ENCODE data around the gene KIF17.

Gene KIF17

DNA sequence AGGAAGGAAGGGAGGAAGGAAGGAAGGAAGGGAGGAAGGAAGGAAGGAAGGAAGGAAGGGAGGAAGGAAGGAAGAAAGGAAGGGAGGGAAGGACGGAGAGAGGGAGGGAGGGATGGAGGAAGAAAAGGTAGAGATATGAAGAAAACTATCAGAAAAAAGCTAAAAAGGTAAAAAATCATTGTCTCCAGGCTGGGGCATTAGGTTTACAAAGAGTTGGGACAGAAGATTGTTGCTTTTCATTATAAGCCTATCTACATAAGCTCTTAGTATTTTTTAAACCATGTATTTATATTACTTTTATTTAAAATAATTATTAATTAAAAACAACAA lies 91.7 kb downstream of the KIF17 start:
- DNase-seq (ENCODE audit: low read depth in 2 of 2) = no peak

DNA sequence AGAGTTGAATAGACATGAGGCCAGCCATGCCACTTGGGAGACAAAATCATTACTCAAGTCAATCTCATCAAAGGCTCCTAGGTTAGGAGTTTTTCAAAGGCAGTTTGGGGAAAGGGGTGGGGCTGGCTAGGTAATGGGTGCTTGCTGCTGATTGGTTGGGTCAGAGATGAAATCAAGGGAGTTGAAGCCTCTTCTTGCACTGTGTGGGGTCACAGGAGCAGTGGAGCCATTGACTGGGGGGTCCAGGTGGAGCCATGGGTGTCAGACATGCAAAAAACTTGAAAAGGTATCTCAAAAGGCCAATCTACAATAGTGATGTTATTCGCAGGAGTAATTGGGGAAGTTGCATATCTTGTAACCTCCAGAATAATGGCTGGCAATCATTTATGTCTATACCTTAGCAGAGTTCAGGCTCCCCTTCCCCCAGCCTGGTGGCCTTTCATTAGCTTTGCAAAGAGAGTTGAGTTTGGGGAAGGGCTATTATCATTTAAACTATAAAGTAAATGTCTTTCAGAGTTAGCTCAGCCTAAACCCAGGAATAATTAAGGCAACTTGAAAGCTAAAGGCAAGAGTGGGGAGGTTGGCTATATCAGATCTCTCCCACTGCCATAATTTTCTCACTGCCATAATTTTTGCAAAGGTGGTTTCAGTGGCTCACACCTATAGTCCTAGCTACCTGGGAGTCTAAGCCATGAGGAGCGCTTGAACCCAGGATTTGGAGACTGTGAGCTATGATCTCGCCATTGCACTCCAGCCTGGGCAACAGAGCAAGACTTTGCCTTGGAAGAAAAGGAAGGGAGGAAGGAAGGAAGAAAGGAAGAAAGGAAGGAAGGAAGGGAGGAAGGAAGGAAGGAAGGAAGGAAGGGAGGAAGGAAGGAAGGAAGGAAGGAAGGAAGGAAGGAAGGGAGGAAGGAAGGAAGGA lies 92.4 kb downstream of the KIF17 start:
- no peak for DNase-seq (ENCODE audit: low read depth in 2 of 2)

DNA sequence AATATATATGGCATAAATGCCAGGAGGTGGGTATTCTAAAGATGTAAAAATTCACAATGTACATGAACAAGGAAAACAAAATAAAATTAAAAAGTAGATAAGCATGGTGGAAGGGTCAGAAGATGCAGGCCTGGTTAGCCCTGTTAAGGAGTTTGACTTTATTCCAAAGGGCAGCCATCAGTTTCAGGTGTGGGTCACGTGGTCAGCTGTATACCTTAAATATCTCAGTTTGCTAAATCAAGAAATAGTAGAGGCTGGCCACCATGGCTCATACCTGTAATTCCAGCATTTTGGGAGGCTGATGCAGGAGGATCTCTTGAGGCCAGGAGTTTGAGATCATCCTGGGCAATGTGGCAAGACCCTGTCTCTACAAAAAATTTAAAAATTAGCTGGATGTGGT lies 93.1 kb downstream of the KIF17 start:
- DNase-seq (ENCODE audit: low read depth in 2 of 2) = no peak

GRCh38 chr1:20621012-20621411 lies 96.8 kb downstream of the KIF17 start:
- no peak for DNase-seq (ENCODE audit: low read depth in 2 of 2)

DNA sequence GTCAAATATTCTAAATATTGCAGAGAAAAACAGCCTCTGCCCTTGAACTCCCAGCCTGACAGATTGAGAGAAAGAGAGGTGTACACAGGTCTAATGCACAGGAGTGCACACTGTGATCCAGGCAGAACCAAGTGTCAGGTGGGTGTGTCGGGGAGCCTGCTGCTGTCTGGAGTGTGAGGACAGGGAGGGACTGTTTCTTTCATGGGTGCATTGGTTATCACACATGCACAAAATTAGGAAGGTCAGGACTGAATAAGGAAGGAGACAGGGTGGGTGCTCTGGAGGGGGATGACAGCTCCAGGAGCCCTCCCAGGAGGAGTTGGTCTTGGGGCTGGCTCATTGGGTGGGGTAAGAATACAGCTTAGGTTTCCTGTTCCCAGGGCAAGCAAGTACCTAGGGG lies 97.8 kb downstream of the KIF17 start:
- no peak for DNase-seq (ENCODE audit: low read depth in 2 of 2)

DNA sequence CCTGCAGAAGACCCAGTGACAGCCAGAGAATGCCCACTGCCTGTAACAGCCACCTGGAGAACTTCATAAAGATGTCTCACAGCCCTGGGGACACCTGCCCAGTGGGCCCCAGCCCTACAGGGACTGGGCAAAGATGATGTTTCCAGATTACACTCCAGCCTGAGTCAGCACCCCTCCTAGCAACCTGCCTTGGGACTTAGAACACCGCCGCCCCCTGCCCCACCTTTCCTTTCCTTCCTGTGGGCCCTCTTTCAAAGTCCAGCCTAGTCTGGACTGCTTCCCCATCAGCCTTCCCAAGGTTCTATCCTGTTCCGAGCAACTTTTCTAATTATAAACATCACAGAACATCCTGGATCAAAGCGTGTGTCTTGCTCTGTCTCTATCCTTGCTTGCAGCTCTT lies 99.3 kb downstream of the KIF17 start:
- no peak for DNase-seq (ENCODE audit: low read depth in 2 of 2)

GRCh38 chr1:20616847-20617487 lies 100.8 kb downstream of the KIF17 start:
- no peak for DNase-seq (ENCODE audit: low read depth in 2 of 2)

GRCh38 chr1:20615946-20616846 lies 101.6 kb downstream of the KIF17 start:
- DNase-seq (ENCODE audit: low read depth in 2 of 2) = no peak

DNA sequence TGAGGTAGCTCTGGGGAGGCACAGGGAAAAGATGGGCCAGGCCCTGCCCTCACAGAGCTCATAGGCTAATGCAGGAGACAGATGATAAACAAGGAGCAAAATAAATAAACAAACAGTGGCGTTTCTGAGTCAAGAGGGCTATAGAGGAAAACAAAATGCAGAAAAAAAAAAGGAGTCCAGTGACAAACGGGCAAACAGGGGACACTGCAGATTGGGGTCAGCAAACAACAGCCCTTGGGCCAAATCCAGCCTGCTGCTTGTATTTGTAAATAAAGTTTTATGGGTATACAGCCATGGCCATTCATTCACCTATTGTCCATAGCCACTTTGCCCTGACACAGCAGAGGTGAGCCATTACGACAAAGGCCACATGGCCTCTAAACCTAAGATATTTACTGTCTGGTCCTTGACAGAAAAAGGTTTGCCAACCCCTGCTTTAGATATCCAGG lies 103.7 kb downstream of the KIF17 start:
- DNase-seq (ENCODE audit: low read depth in 2 of 2) = no peak
